ENCODE measurements around the gene HTR4.
"Not testable (repeated sequence)": the region's sequence is repeated elsewhere in the genome, so short reads cannot be mapped to it uniquely, and the experiment has no call there.

Gene HTR4

DNA sequence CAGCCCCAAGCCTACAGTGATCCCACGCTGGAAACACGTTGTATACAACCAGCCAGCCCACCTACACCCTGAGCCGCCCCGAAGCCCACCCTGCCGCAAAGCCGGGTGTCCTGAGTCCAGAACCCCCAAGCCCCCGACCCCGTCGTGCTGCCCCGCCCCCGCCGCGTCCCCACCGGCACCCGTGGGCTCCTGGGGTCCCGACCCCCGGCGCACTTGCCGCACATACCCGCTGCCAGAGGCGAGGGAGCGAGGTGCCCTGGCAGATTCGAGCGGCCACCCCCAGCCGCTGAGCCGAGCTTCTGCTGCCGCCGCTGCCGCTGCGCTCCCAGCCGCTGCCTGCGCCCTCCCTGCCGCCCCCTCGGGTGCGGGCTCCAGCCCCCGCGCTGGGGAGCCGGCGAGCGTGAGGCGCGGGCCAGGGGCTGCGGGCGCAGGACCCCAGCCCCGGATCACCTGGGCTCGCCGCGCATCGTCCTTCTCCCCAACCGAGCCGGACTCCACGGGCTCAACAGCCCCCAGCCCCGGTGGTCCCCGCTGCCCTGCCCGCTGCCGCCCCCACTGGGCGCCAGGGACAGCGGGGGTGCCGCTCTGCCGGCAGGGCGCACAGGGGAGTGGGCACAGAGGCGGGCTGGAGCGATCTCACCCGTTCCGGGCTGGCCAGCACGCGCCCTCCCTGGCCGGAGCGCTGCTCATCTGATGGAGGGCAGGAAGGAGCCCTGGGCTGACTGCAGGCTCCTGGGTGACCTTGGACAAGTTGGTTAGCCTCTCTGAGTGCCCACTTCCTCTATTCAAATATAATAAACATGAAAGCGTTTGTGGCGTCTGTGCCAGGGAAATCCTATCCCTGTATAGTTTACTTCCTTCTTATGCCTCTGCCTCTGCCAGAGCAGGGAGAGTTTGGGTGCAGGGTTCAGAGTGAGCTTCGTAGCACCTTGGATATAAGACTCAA lies at the start of gene HTR4:
Gene HTR4 (minus strand): TSS at position 692 of the 946 bp plus-strand sequence. CDS start 17,513 bp downstream, outside the sequence.
- DNase-seq (ENCODE audit: low read depth in 2 of 2), result no peak

- DNase-seq (ENCODE audit: low read depth in 2 of 2), result no peak
Measured at GRCh38 chr5:148702019-148702596, 47.8 kb upstream of the HTR4 start.

GRCh38 chr5:148699028-148699427 lies 44.7 kb upstream of the HTR4 start:
- DNase-seq (ENCODE audit: low read depth in 2 of 2), result no peak

GRCh38 chr5:148697809-148698196 lies 43.5 kb upstream of the HTR4 start:
- DNase-seq (ENCODE audit: low read depth in 2 of 2), result no peak

DNA sequence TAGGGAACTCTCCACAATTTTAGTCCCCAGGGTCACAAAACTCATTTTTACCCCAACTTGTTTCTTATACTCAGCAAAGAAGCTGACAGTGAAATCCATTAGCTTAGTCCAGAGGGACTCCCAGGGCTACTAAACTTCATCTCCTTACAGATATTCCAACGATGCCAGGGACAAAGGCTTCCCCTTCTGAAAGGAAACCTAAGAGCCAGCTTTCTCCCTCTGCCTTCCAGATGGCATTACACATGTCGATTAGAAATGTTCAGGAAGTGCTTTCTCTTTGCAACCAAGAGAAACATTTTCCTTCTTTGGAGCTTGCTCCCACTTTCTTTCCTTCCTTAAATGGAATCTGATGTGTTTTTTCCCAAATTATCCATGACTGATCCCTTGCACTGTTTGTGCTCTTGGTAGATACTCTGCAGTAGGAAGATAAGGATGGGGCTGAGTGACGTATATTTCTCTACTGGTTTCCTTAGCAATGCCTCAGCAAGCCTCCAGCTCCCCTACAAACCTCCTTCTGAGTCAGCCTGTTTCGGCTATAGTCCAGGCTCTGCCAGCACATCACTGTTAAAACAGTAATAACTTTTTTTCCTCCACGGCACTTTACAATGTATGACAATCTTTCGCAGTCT lies 43.0 kb upstream of the HTR4 start:
- DNase-seq (ENCODE audit: low read depth in 2 of 2), result no peak

DNA sequence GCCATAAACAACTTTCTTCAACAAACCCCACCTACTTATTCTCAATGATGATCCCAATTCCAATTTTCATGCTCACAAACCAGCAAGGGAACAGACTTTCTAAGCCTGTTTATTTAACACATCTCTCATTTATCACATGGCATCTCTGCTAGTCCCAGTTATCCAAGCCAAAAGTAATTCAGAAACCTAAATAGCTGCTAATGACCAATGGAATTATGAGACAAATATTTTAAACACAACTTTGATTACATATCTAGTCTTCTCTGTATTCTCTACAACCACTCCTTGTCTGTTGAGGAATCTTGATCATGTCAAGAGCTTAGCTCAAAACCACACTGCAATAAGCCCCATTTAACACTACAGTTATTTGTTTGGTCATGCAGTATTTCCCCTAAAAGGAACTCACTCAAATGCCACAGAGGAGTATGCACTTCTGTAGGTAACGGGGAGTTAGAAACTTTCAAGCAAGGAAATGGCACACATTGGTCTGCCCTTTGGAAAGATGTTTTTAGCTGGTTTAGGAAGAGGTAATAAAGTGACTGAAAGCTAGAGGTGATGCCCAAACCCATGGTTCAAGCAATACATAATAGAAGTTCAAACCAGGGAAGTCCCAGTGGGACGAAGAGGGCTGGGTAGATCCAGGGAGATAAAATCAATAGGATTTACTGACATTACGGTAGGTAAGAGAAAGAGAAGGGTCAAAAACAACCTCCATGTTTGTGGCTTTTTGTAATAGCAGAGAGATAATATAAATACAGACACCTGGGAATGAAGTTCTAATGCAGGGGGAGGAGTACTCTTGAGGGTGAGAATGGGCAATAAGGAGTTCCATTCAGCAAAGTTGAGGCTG lies 42.1 kb upstream of the HTR4 start:
- DNase-seq (ENCODE audit: low read depth in 2 of 2), result no peak

GRCh38 chr5:148690945-148691344 lies 36.6 kb upstream of the HTR4 start:
- DNase-seq (ENCODE audit: low read depth in 2 of 2), result no peak

GRCh38 chr5:148688787-148689186 lies 34.5 kb upstream of the HTR4 start:
- no peak for DNase-seq (ENCODE audit: low read depth in 2 of 2)

DNA sequence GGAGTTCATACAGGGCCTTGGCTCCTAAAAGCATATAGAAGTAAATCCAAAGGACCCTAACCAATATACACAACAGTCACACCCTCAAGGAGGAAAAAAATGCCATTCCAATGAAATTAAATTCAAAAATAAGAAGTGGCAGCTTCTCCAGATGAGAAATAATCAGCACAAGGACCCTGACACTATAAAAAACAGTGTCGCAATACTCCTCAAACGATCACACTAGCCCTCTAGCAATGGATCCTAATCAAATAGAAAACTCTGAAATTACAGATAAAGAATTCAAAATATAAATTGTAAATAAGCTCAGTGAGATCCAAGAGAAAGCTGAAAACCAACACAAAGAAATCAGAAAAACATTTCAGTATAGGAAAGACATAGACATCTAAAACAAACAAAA lies 33.5 kb upstream of the HTR4 start:
- DNase-seq (ENCODE audit: low read depth in 2 of 2), result no peak

DNA sequence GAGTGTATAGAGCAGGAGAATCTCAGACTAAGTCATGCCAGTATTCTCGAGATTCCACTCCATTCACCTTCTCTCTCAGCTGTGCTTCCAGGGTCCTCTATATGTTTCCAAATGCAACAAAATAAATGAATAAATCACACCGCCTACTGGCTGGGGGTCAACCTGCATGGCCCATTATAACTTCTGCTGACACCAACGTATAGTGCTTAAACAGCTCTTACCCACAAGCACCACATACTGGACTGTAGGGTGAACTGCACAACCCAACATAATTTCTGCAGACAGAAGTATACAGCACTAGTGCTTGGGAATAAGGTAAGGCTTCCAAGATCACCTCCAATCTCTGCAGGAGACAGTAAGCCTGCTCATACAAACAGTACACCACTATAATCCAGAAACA lies 33.1 kb upstream of the HTR4 start:
- no peak for DNase-seq (ENCODE audit: low read depth in 2 of 2)

GRCh38 chr5:148686660-148687059 lies 32.3 kb upstream of the HTR4 start:
- DNase-seq (ENCODE audit: low read depth in 2 of 2), result no peak

DNA sequence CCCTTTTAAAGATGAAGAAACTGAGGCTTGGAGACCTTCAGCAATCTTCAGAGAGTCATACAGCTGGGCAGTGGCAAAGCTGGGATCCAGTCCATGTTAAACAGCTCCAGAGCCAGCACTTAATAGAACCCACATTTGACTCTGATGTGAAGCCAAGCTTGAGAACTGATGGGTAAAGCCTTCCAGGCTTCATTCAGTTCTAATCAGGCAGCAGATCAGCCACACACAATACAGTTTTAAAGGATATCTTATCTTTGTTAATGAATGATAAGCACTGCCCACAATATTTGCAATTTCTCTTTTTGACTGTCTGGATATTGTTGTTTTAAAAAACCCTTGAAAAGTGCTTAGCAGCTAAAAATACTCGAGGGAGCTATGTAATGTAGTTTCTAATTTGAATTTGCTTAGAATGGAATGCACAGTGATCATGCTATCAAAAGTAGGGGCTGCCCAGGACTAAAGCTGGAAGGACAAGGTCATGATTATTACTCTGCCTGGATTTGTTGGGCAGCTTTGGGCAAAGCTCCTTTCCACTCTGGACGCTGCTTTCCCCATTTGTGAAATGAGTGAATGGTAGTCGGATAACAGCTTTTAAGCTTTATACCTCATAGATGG lies 31.3 kb upstream of the HTR4 start:
- no peak for DNase-seq (ENCODE audit: low read depth in 2 of 2)

- DNase-seq (ENCODE audit: low read depth in 2 of 2), result no peak
Measured at GRCh38 chr5:148684528-148684927, 30.2 kb upstream of the HTR4 start.

- DNase-seq (ENCODE audit: low read depth in 2 of 2), result no peak
Measured at GRCh38 chr5:148683651-148684050, 29.3 kb upstream of the HTR4 start.

DNA sequence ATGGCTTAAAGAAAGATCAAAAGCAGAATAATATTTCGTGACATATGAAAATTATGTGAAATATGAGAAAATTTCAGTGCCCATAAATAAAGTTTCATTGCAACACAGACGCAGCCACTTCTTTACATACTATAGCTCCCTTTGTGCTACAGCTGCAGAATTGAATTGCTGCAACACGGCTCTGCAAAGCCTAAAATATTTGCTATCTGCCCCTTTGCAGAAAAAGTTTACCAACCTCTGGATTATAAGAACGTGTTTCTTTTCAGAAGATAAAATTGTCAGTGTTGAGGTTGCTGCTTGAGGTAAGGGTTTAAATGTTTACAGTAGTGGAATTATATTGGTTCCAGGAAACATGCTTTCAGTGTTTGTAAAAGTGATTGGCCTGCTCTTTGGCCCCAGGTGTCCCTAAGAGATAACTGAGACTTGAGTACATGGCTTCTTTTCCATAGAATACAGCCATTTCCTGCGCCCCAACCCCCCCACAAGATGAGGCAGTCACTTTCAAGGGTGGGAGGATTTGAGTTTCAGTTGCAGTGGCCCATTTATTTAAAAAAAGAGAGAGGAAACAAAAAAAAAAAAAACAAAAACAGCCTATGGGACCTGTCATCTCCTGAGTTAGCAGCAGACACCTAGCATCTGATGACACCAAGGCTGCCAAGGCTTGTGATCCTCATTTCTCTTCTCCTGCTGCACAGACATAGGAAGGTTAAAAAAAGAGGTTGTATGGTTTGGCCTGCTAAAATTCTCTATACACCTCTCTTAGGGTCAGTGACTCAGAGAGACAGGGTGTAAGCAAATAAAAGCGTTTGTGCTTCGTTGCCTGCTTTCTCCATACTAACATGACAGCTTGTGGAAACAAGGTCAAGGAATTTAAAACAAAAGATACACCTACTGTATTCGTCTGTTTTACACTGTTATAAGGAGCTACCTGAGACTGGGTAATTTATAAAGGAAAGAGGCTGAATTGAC lies 28.0 kb upstream of the HTR4 start:
- DNase-seq (ENCODE audit: low read depth in 2 of 2), result no peak

DNA sequence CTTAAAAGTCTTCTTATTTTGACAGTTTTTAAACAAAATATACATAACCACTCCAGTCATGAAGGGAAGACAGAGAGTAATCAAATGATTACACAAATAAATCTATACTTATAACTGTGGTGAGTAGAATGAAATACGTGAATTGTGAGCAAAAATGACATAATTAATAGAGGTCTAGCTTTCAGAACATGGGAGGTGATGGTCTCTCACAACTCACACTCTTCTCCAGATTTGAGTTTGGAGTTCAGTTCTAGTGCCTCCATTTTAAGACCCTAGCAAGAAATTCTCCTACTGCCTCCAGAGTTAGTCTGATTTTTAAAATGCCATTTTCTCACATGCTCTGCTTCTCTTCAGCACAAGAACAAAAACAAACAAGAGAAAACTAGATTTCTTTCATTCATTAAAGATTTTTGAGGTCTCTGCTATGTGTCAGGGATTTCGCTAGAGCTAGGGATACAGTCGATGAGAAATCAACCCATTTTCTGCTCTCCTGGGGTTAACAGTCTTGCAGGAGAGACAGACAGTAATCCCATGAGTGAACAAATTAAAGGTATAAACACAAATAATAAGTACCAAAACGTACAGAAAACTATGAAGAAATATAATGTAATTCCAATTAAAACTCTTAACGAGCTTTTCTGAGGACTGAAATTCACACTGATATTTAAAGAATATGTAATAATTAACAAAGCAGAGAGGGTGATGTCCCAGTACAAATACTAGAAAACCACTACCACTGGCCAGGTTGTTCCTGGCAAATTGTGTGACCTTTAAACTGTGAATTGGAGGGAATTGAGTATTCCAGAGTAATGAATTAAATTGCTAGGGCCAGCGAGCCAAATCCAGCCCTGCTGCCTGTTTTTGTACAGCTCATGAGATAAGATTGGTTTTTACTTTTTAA lies 27.1 kb upstream of the HTR4 start:
- no peak for DNase-seq (ENCODE audit: low read depth in 2 of 2)

GRCh38 chr5:148673704-148674103 lies 19.4 kb upstream of the HTR4 start:
- not testable (repeated sequence) for DNase-seq (ENCODE audit: low read depth in 2 of 2)

GRCh38 chr5:148666353-148666752 lies 12.0 kb upstream of the HTR4 start:
- DNase-seq (ENCODE audit: low read depth in 2 of 2), result no peak

DNA sequence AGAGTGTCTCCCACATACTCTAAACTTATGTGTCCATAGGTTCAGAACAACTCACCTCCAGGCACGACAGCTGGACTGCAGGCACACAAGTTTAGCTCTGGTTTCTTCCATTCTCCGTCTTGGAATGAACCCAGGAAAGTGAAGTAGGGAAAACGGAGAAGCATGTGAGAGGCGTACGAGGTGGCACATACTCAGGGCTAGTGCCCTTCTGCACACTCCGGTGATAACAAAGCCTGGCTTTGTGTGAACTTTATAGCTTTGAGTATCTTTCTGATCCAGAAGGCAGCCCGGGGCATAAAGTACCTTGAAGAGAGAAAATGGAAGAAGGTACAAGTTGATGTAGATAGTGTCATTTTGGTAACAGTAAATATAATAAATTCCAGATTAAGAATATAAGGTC lies 11.1 kb upstream of the HTR4 start:
- no peak for DNase-seq (ENCODE audit: low read depth in 2 of 2)

All from stimulated activated CD8-positive, alpha-beta memory T cell treated with anti-CD3 and anti-CD28 coated beads, Interleukin-7, amount 100 ng/mL, for 1 hour (primary cell).